ENCODE data around the gene DLG2. TPM values are rescaled to one million over a fixed set of nuclear protein-coding genes. Genes with fewer than 3 reads are reported as not detected.

Gene DLG2
- total RNA-seq, 1 donor from 2014 or later = 4.7 TPM

- no peak for DNase-seq (ENCODE audit: low spot score)
- no peak for ATAC-seq
Measured at GRCh38 chr11:83927422-83927821, 1699.7 kb downstream of the DLG2 start.

- DNase-seq (ENCODE audit: low spot score) = no peak
- ATAC-seq = peak; percentile 11
Measured at GRCh38 chr11:83924795-83925542, 1702.2 kb downstream of the DLG2 start.

- DNase-seq (ENCODE audit: low spot score) (no peak), ATAC-seq (peak; percentile 66)
Measured at GRCh38 chr11:83923961-83924360, 1703.2 kb downstream of the DLG2 start.

GRCh38 chr11:83922953-83923352, 1704.2 kb downstream of the DLG2 start:
- no peak for ATAC-seq
- no peak for DNase-seq (ENCODE audit: low spot score)

- ATAC-seq = no peak
Measured at GRCh38 chr11:83922318-83922717, 1704.8 kb downstream of the DLG2 start.

GRCh38 chr11:83921447-83922192, 1705.5 kb downstream of the DLG2 start:
- no peak for DNase-seq (ENCODE audit: low spot score)
- peak; percentile 84 for ATAC-seq

More at GRCh38 chr11:83922318-83922717, 1704.8 kb downstream of the DLG2 start:
- no peak for DNase-seq (ENCODE audit: low spot score)

- ATAC-seq (no peak), DNase-seq (ENCODE audit: low spot score) (no peak)
Measured at GRCh38 chr11:83918476-83918875, 1708.7 kb downstream of the DLG2 start.

- DNase-seq (ENCODE audit: low spot score) (no peak), ATAC-seq (no peak)
Measured at GRCh38 chr11:83914995-83915394, 1712.1 kb downstream of the DLG2 start.

GRCh38 chr11:83909579-83910534, 1717.3 kb downstream of the DLG2 start:
- ATAC-seq = peak; percentile 72

GRCh38 chr11:83908298-83908856, 1718.8 kb downstream of the DLG2 start:
- DNase-seq (ENCODE audit: low spot score) = no peak
- peak; percentile 62 for ATAC-seq

More at GRCh38 chr11:83909579-83910534, 1717.3 kb downstream of the DLG2 start:
- no peak for DNase-seq (ENCODE audit: low spot score)

- DNase-seq (ENCODE audit: low spot score) (no peak), ATAC-seq (no peak)
Measured at GRCh38 chr11:83895516-83895915, 1731.6 kb downstream of the DLG2 start.

- no peak for ATAC-seq
- DNase-seq (ENCODE audit: low spot score) = no peak
Measured at GRCh38 chr11:83881428-83881827, 1745.7 kb downstream of the DLG2 start.

- no peak for DNase-seq (ENCODE audit: low spot score)
- ATAC-seq = no peak
Measured at GRCh38 chr11:83871054-83871453, 1756.1 kb downstream of the DLG2 start.

- ATAC-seq (peak; percentile 90), DNase-seq (ENCODE audit: low spot score) (no peak)
Measured at GRCh38 chr11:83866655-83867054, 1760.5 kb downstream of the DLG2 start.

GRCh38 chr11:83865636-83866461, 1761.3 kb downstream of the DLG2 start:
- no peak for ATAC-seq
- no peak for DNase-seq (ENCODE audit: low spot score)

- DNase-seq (ENCODE audit: low spot score) (no peak), ATAC-seq (no peak)
Measured at GRCh38 chr11:83864412-83865057, 1762.6 kb downstream of the DLG2 start.

GRCh38 chr11:83863272-83863671, 1763.9 kb downstream of the DLG2 start:
- DNase-seq (ENCODE audit: low spot score) = no peak
- no peak for ATAC-seq

GRCh38 chr11:83862691-83863090, 1764.5 kb downstream of the DLG2 start:
- DNase-seq (ENCODE audit: low spot score) = no peak
- peak; percentile 53 for ATAC-seq

GRCh38 chr11:83862033-83862432, 1765.1 kb downstream of the DLG2 start:
- no peak for DNase-seq (ENCODE audit: low spot score)
- ATAC-seq = no peak

Measured in left lobe of liver (tissue), 2 donors.